DLD1 (cell line): Measurements from ENCODE around the gene ABHD4.
"Not testable (repeated sequence)": the region's sequence is repeated elsewhere in the genome, so short reads cannot be mapped to it uniquely, and the experiment has no call there.

ENCODE experiments used
- in situ Hi-C: cut with HindIII; loops from 2 replicates; pipeline ENCODE4 v1.10.0; 2017; ENCODE audit warnings: low sequenced_read_pairs

The ABHD4 gene

DNA sequence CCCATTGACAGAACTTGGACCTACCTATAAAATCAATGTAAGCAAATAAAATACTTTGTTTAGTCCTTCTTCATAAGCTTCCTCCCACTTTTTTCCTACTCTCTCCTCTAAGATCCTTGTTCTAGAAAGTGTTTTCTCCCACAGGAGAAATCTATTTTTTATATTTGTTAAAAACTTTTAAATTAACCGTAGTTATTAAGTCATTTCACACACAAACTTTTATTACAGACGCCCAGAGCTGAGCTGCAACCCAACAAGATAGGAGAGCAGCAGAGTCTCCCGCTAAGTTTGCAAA lies 36.8 kb upstream of the ABHD4 start:
- in situ Hi-C loops = loop anchor here (5.0 kb wide), 1 partner anchor 91 kb away; no protein-coding TSS in a partner anchor

DNA sequence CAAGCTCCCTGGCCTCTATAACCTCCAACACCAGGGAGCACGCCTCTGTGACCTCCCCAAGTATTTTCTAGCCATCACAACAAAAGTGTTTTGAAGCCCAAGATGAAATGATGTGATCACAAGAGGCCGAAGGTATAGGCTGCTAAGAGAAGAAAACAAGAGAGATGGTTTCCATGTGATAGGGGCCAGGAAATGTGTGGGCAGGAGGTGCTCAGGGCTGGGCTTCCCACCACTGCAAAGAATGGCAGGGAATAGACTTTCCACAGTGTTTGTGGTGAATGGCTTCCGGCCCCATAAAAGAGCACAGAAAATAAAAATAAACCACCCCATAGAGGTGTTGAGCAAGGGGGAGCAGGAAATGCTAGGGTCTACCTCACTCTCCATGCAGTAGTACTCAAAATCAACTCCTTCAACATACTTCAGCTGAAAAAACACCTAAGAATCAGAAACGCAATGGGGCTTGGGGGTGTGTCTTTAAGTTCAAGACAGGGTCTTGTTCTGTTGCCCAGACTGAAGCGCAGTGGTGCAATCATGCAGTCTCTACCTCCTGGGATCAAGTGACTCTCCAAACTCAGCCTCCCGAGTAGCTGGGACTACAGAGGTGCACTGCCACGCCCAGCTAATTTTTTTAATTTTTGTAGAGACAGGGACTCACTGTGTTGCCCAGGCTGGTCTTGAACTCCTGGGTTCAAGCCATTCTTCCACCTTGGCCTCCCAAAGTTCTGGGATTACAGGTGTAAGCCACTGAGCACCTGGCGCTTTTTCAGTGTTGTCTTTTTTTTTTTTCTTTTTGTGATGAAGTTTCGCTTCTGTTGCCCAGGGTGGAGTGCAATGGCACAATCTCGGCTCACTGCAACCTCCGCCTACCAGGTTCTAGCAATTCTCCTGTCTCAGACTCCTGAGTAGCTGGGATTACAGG lies 36.2 kb upstream of the ABHD4 start:
- in situ Hi-C loops = loop anchor here (5.0 kb wide), 1 partner anchor 90 kb away; no protein-coding TSS in a partner anchor

DNA sequence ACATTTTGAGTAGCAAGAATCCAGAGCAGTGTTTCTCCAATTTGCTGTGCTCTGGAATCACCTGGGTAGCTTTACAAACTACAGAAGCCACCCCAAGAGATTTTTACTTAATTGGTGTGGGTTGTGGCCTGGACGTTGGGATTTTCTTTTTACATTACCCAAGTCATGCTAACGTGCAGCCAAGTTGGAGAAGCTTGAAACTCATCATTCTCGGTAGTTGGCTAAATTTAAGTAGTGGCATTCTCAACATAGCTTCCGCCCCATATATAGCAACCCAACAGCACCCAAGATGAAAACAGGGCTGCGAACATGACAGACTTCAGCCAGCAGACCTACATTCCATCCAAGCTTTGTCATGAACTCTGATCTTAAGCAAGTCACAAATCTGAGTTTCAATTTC lies 34.1 kb upstream of the ABHD4 start:
- in situ Hi-C loops = loop anchor here (5.0 kb wide), 1 partner anchor 88 kb away; no protein-coding TSS in a partner anchor

DNA sequence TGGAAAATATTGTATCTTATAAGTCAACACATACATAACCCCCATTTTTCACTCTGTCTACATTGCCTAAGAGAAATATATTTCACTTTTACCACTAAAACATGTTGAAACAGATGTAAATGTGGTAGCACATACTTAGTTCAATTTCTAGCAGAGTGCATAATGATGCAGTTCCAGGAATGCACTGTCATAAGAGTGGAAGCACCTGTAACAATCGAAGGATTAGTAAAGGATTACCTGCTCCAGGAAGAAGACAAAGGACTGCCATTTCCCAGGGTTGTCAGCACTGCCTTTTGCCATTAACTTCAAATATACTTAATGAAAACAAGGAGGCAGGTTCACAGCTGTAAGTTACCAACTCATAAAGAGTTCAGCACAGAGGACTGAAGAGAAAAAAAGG lies 33.6 kb upstream of the ABHD4 start:
- in situ Hi-C loops = loop anchor here (5.0 kb wide), 1 partner anchor 88 kb away; no protein-coding TSS in a partner anchor

DNA sequence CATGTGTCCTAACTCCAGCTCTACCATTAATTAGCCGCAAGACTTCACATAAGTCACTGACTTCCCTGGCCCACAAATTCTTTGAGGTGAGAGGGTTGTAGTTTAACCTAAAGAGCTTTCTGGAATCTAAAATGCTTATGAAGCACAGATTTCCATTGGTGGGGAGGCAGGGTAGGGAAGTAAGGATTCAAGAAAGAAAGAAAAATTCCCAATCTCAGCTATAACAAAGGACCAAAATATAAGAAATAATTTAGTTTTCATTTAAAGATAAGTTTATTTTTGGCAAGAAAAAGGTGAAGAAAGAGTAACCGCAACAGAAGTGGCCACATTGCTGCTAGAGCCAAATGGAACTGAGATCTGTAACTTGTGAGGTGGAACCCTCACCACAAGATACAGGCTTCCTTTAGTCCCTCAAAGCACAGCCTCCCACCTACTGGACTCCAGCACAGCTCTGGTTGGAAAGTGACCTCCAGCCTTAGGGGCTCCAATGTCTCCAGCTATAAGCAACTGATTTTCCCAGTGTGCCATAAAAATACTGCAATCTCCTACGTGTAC lies 32.6 kb upstream of the ABHD4 start:
- in situ Hi-C loops = no loop called here

DNA sequence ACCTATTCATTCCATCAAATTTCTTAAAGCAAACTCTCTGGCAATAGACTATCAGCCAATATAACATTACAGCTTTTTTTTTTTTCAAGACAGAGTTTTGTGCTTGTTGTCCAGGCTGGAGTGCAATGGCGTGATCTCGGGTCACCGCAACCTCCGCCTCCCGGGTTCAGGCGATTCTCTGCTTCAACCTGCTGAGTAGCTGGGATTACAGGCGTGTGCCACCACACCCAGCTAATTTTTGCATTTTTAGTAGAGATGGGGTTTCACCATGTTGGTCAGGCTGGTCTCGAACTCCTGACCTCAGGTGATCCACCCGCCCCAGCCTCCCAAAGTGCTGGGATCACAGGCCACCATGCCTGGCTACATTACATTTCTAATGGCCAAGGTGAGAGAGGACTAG lies 31.8 kb upstream of the ABHD4 start:
- in situ Hi-C loops = not testable (repeated sequence)

DNA sequence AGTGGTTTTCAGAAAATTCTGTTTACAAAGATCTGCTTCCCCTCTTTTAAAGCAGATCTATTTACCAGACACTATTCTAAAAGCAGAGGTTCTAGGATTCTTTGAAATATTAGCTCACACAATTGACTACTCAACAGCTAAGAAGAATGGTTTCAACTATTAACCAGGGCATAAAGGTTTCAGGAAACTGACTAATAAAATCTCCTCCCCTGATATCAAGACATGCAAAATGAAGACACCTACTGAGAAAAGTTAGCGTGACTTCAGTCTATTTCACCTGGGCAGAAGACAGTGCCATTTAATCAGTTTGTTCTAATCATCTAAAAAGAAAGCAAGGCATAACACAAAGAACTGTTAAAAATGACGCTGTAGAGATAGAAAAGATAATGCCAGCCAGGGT lies 31.3 kb upstream of the ABHD4 start:
- in situ Hi-C loops = no loop called here

DNA sequence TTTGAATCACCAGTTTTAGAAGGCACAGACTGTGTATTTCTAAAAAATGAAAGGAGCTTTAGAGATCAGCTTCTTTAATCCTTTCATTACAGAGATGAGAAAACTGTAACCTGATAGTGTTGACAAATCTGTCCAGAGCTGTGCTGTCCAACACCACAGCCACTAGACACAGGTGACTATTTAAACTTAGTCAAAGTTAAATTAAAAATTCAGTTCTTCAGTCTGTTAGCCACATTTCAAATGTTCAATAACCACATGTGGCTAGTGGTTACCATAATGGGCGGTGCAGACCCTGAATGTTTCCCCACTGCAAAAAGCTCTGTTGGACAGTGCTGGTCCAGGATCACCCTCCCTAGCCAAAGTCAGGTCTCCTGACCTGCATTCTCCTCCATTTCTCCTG lies 30.7 kb upstream of the ABHD4 start:
- in situ Hi-C loops = no loop called here

DNA sequence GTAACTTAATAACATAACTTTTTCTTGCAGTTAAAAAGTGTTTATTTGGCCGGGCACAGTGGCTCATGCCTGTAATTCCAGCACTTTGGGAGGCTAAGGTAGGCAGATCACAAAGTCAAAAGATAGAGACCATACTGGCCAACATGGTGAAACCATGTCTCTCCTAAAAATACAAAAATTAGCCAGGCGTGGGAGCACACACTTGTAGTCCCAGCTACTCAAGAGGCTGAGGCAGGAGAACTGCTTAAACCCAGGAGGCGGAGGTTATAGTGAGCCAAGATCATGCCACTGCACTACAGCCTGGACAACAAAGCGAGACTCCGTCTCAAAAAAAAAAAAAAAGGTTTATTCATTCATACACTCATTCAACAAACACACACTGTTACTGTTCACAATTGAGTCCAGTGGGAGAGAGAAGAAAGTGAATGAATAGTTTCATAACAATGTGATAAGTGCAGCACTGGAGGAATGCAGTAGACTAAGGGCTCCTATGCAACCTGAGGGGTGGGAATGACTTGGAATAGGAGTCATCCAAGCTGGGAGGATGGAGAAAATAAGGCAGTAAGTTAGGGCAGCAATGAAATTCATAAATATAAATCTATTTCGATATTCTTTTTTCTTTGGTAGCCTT lies 28.9 kb upstream of the ABHD4 start:
- in situ Hi-C loops = no loop called here

DNA sequence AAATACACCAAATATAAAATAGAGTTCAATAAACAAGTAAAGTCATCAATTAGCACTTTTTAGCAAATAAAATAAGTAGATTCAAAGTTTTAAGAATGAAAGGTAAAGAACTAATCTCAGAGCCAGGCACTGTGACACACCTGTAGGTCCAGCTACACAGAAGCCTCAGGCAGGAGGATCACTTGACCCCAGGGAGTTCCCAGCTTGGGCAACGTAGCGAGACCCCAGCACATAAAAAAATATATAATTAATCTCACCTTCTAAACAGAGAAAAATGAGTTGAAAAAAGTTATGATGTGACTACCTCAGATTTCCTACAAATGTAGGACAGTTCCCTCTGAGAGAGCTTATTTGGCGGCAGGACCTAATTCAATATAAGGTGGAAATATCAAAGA lies 28.4 kb upstream of the ABHD4 start:
- in situ Hi-C loops = no loop called here

DNA sequence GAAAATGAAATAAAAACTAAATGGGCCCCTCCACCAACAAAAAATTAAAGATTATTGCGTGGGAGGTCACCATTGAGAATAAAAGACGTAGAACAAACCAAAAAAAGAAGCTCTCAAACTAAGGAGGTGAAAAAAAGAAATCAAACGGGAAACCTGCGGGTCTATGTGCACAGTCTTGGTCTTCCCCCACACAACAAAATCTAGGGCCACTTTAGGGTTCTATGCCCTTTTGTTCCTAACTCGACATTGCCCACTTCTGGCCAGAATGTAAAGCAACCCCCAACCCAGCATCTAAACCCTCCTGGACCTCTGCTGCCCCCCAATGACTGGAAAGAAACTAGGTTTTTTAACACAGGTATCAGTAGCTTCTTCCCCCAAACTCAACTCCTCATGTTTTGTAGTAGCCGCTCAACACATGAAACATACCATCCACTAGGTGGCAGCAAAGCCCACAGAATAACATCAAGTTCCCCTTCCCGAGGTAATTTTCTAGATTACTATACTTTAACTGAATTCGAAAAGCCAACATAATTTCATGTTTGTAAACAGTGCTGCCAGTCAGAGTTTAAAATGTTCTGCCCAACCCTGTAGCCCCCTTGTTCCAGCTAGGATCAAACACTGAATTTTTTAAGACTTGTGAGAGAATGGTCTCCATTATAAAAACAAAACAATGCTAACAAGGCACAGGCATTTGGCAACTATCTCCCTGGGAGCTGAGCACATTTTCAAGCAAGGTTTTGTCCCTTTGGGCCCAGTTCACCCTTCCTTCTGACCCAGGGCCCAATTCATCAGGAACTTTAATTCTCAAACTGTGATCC lies 27.8 kb upstream of the ABHD4 start:
- in situ Hi-C loops = no loop called here

DNA sequence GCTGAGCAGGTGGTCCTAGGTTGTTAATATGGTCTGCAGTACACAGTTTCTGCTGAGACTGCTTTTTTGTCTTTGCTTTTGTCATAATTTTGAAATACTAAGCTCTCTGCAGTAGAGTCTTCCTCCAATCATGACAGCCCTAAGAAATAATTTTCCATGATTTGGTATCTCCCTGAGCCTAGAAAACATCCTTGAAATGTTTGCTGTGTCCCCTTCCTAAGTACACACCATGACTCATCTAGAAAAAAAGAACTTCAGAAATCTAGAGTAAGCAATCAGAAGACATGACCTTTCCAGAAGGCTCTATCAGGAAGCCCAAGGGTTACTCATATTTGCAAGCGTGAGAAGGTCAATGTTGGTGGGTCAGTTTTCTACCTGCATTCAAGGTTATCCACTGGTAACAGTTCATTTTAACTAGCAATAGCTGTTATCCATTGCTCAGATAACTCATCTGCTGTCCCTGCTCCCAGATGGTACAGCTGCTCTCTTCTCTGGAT lies 25.5 kb upstream of the ABHD4 start:
- in situ Hi-C loops = no loop called here

DNA sequence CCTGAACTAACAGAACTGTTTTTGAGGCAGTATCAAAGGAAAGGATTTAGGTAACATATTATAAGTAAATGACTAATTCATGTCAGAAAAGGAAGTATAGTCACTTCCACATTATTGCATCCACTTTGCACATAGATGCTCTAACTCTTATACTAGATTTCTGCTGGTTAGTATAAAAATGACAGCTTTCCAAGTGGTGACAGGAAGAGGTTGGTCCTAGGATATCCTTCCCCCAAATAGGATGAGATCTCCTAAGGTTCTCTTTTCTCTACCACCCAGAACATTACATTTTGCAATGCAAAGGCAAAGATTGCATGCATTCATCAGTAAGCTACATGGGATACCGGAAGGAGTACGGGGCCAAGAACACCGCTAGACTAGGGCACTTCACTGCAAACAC lies 24.3 kb upstream of the ABHD4 start:
- in situ Hi-C loops = no loop called here

DNA sequence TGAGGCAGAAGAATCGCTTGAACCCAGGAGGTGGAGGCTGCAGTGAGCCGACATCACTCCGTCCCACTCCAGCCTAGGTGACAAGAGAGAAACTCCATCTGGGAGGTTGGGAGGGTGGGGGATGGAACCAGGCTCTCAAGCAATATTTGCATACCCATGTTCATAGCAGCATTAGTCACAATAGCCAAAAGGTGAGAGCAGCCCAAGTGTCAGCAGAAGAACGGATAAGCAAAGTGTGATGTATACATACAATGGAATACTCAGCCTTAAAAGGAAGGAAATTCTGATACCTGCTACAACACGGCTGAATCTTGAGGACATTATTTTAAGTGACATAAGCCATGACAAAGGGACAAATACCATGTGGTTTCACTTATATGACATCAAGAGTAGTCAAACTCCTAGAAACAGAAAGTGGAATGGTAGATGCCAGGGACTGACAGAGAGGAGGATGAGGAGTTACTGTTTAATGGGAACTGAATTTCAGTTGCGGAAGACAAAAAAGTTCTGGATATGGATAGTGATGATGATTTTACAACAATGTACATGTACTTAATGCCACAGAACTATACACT lies 20.7 kb upstream of the ABHD4 start:
- in situ Hi-C loops = no loop called here

DNA sequence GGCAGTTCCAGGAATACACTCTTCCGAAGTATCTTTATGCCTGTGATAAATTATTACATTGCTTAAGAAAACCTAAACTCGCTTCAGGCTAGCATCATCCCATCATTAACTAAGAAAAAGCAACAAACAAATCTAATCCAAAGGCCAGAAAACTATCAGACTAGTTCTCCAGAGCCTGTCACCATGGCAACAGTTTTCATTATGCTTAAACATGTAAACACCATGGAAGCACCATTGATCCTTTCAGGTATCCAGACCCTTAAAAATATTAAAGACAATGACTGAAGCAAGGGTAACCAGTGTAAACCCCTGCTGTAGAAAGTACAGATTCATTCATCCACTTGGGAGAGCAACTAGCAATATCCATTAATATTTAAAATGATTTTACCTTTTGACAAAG lies 18.9 kb upstream of the ABHD4 start:
- in situ Hi-C loops = no loop called here

DNA sequence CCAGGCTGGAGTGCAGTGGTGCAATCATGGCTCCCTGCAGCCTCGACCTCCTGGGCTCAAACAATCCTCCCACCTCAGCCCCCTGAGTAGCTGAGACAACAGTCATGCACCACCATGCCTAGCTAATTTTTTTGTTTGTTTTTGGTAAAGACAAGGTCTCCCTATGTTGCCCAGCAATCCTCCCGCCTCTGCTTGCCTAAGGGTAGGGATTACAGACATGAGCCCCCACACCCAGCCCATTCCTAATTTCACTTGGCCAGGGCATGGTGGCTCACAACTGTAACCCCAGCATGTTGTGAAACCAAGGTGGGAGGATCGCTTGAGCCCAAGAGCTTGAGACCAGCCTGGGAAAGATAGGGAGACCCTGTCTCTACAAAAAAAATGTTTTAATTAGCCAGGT lies 18.2 kb upstream of the ABHD4 start:
- in situ Hi-C loops = loop anchor here (10.0 kb wide), 1 partner anchor 225 kb away; no protein-coding TSS in a partner anchor

DNA sequence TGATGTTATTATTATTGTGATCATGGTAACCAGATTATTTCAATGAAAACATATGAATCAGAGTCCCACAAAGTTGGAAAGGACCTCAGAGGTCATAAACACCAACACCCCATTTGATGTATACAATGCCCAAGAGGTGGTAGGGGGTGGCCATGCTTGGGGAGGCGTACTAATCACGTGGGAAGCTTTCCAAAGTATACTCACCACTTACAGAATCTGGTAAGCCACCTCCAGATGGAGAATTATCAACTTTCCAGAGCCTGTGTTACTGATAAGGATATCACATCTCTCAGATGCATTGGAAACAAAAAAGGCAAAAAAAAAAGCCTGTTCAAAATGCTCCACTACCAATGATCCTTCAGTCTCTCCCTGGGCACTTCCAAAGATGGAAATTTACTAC lies 17.5 kb upstream of the ABHD4 start:
- in situ Hi-C loops = loop anchor here (10.0 kb wide), 1 partner anchor 224 kb away; no protein-coding TSS in a partner anchor

DNA sequence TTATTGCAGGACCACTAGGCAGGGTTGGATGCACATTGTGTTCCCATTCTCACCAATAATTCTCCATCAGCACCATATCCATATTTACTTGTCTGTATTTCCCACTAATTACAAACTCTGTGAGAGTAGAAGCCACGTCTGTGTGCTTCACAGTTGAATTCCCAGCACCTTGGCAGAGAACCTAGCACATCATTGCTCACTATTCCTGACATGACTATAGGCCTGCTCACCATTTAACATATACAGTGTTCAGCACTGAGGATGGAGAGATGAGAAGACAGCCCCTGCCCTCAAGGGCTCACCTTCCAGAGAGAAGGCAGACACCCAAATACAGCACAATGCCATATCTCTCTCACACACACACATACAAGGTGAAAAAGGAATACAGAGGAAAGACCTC lies 14.1 kb upstream of the ABHD4 start:
- in situ Hi-C loops = loop anchor here (10.0 kb wide), 1 partner anchor 221 kb away; no protein-coding TSS in a partner anchor

DNA sequence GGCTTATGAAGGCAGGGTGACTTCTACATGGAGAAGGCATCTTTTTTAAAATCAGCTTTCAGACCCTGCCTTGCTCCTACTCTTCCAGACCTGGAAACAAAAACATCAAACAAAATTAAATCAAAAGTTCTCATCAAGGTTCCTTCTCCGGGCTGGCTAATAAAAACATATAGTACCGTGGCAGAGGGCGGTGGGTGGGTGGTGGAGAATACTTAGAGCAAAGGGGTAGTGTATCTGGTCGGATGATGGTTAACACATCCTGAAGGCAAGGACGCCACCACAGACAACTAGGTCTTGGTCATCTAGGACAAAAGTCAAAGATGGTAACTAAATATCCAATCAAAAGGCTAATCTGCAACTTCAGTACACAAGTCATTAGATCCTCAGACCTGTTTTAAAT lies 10.9 kb upstream of the ABHD4 start:
- in situ Hi-C loops = loop anchor here (10.0 kb wide), 1 partner anchor 218 kb away; no protein-coding TSS in a partner anchor

DNA sequence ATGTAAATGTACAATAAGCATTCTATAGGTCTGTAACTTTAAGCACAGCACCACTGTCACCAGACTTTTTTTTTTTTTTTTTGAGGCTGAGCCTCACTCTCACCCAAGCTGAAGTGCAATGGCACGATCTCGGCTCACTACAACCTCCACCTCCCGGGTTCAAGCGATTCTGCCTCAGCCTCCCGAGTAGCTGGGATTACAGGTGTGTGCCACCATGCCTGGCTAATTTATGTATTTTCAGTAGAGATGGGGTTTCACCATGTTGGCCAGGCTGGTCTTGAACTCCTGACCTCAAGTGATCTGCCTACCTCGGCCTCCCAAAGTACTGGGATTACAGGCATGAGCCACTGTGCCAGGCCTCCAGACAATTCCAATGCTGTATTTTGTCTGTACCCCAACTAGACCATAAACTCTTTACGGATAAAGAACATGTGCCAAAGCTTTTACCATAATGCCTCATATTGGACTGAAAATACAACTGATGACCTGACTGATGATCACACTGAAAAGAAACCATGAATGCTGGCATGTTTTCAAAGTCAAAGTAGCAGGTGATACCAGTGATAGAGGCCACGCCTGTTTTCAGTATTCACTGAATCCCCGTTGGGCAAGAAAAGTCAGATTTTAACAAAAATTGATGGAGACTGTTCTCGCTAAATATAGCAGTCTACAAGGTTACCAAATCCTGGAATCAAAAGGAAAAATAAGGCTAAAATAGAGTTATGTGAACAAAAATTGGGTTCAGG lies 10.2 kb upstream of the ABHD4 start:
- in situ Hi-C loops = loop anchor here (10.0 kb wide), 1 partner anchor 217 kb away; no protein-coding TSS in a partner anchor
